NT2/D1 (cell line): ENCODE measurements around the gene TRNAU1AP.
"Not testable (repeated sequence)": the region's sequence is repeated elsewhere in the genome, so short reads cannot be mapped to it uniquely, and the experiment has no call there.

Experiments used
- YY1 ChIP-seq: IDR thresholded peaks from 2 replicates; pipeline ENCODE4 v1.6.1; 2011; ENCODE audit not compliant: insufficient read length, insufficient read depth
- ZNF274 ChIP-seq: IDR thresholded peaks from 2 replicates; pipeline ENCODE4 v1.6.1; 2011; ENCODE audit warnings: mild to moderate bottlenecking, low read depth, low read length

DNA sequence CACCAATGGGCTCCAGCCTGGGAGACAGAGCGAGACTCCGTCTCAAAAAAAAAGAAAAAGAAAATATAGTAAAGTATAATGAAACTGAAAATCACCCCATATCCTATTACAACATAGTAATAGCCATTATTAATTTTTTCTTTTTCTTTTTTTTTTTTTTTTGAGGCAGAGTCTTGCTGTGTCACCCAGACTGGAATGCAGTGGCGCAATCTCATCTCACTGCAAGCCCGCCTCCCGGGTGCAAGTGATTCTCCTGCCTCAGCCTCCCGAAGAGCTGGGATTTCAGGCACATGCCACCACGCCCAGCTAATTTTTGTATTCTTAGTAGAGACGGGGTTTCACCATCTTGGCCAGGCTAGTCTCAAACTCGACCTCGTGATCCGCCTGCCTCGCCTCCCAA is 20.0 kb downstream of the TRNAU1AP start:
- TF ChIP-seq ZNF274, YY1: not testable (repeated sequence)
